ENCODE measurements around the gene CTH.
A peak's percentile ranks its signal among the peaks of the same experiment; 100 is the strongest.
"Not testable (repeated sequence)": the region's sequence is repeated elsewhere in the genome, so short reads cannot be mapped to it uniquely, and the experiment has no call there.

CTH gene

GRCh38 chr1:70449049-70449448, 38.0 kb downstream of the CTH start:
- no peak for DNase-seq (ENCODE audit: low read depth in 4 of 4, low spot score in 1 of 4)

GRCh38 chr1:70452164-70452939, 41.3 kb downstream of the CTH start:
- peak in 1 of 4 experiments; percentile 10 for DNase-seq (ENCODE audit: low read depth in 4 of 4, low spot score in 1 of 4)

DNA sequence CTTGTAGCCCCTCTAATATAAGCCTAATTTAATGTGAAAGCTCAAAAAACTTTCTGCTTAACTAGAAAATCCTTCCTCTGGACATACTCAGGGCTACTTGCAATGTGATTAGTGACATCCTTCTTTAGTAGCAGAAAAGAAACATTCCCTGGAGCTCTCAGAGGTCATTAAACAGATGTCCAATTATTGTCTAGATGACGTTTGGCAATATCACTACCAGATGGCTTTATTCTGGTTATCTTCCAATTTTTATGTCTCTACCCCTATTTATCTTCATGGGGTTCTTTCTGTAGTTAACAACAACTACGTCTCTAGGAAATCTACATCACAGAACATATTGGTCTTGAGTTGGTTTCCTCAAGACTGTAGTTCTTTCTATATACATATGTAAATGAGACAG, 44.2 kb downstream of the CTH start:
- DNase-seq (ENCODE audit: low read depth in 4 of 4, low spot score in 1 of 4) = no peak

DNA sequence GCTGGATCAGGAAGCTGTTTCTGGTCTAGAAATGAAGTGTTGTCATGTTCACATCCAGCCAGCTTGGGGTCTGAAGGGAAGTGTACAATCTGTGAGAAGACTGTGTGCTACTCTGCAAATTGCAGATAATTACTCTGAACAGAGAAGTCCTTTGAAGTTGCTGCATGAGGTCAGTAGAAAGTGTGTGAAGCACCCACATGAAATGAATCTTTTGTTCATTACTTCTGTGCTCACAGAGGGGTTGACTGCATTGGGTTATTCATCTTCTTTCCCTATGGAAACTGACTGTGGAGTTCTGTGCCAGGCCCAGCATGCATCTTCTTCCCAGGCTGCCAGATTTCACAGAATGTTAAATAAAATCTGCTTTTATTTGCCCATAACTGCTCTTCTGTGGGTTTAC, 47.1 kb downstream of the CTH start:
- no peak for DNase-seq (ENCODE audit: low read depth in 4 of 4, low spot score in 1 of 4)

- DNase-seq (ENCODE audit: low read depth in 4 of 4, low spot score in 1 of 4) = no peak
Observed at GRCh38 chr1:70459496-70460225, 48.6 kb downstream of the CTH start.

DNA sequence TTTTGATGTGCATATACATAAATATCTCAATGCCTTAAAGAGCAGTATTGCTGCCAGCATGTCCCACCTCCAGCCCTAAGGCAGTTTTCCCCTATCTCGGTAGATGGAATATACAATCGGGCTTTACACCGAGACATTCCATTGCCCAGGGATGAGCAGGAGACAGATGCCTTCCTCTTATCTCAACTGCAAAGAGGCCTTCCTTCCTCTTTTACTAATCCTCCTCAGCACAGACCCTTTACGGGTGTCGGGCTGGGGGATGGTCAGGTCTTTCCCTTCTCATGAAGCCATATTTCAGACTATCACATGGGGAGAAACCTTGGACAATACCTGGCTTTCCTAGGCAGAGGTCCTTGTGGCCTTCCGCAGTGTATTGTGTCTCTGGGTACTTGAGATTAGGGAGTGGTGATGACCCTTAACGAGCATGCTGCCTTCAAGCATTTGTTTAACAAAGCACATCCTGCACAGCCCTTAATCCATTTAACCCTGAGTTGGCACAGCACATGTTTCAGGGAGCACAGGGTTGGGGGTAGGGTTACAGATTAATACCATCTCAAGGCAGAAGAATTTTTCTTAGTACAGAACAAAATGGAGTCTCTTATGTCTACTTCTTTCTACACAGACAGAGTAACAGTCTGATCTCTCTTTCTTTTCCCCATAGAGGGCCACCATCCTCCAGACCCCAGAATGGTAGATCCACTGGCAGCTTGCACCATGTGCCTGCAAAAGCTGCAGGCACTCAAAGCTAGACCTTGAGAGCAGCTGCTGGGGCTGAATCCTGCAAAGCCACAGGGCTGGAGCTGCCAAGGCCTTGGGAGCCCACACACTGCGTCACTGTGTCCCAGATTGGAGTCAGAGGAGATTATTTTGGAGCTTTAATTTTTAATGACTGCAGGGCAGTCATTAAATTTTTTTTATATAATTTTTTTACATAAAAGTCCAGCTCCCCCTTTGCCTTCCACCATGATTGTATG, 50.0 kb downstream of the CTH start:
- DNase-seq (ENCODE audit: low read depth in 4 of 4, low spot score in 1 of 4) = not testable (repeated sequence)

- DNase-seq (ENCODE audit: low read depth in 4 of 4, low spot score in 1 of 4) = no peak
Observed at GRCh38 chr1:70462611-70463010, 51.5 kb downstream of the CTH start.

DNA sequence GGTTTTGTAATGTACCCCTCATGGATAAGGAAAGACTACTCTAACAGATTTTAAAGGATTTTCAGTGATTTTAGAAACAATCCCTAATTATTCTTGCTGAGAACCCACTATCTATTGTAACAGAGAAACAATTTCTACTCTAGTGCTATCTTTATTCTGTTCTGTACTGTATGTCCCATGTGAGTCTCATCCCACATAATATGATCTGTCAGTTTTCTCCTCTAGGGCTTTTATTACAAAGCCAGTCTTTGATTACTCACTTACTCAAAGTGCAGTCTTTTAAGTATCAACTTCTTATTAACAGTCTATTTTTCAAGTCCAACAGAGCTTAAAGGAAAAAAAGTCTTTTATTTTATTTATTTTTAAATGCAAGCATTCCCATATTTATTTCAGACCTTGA, 54.8 kb downstream of the CTH start:
- no peak for DNase-seq (ENCODE audit: low read depth in 4 of 4, low spot score in 1 of 4)

DNA sequence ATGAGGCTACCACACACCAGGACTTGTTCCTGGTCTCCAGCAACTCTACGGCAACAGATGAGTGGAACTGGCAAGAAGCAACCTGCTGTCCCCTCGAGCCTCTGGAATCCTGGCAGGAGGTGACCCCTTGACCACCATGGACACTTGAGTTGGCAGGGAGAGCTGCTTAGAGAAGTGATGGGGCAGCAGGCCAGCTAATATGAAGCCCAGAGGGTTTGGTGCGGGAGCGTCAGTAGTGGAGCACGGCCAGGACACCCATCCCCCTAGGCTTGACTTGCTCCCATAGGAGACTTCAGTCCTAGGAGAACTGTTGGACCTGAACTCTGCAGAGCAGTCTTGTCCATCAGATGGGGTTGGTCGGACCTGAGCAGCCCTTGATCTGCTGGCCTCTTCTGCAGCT, 56.5 kb downstream of the CTH start:
- no peak for DNase-seq (ENCODE audit: low read depth in 4 of 4, low spot score in 1 of 4)

DNA sequence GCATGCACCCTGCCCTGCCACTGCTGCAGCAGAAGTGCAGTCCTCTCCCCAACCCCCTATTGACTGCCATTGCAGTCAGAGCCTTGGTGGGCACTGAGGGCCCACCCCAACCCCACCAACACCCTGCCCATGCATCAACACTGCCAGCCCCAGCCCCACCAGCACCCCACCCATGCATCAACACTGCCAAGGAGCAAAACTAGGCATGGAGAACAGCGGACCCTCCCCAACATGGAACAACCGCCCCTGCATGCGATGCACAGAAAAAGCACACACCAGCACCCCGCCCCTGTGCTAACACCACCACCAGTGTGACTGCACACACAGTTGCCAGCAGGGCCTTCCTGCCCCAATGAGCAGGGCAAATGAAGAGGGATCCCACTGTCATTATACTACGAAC, 57.1 kb downstream of the CTH start:
- DNase-seq (ENCODE audit: low read depth in 4 of 4, low spot score in 1 of 4) = no peak

DNA sequence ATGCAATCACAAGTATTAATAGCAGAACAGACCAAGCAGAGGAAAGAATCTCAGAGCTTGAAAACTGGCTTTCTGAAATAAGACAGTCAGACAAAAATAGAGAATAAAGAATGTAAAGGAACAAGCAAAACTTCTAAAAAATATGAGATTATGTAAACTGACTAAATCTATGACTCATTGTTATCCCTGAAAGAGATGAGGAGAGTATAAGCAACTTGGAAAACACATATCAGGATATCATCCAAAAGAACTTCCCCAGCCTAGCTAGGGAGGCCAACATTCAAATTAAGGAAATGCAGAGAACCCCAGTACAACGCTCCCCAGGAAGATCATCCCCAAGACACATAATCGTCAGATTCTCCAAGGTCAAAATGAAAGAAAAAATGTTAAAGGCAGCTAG, 58.1 kb downstream of the CTH start:
- DNase-seq (ENCODE audit: low read depth in 4 of 4, low spot score in 1 of 4) = not testable (repeated sequence)

- DNase-seq (ENCODE audit: low read depth in 4 of 4, low spot score in 1 of 4) = no peak
Observed at GRCh38 chr1:70475023-70475422, 64.0 kb downstream of the CTH start.

DNA sequence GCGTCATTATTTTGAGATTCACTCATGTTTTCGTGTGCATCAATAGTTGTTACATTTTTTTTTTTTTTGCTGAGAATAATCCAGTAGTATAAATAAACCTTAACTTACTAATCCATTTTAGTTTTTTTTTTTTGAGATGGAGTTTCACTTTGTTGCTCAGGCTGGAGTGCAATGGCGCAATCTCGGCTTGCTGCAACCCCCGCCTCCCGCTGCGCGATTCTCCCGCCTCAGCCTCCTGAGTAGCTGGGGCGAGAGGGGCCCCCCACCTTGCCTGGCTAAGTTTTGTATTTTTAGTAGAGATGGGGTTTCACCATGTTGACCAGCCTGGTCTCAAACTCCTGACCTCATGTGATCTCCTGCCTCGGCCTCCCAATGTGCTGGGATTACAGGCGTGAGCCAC, 66.0 kb downstream of the CTH start:
- DNase-seq (ENCODE audit: low read depth in 4 of 4, low spot score in 1 of 4) = no peak

DNA sequence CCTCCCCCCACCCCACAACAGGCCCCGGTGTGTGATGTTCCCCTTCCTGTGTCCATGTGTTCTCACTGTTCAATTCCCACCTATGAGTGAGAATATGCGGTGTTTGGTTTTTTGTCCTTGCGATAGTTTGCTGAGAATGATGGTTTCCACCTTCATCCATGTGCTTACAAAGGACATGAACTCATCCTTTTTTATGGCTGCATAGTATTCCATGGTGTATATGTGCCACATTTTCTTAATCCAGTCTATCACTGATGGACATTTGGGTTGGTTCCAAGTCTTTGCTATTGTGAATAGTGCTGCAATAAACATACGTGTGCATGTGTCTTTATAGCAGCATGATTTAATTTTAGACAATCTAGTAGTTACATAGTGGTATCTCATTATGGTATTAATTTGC, 66.8 kb downstream of the CTH start:
- DNase-seq (ENCODE audit: low read depth in 4 of 4, low spot score in 1 of 4) = not testable (repeated sequence)

- DNase-seq (ENCODE audit: low read depth in 4 of 4, low spot score in 1 of 4) = no peak
Observed at GRCh38 chr1:70483342-70483741, 72.3 kb downstream of the CTH start.

DNA sequence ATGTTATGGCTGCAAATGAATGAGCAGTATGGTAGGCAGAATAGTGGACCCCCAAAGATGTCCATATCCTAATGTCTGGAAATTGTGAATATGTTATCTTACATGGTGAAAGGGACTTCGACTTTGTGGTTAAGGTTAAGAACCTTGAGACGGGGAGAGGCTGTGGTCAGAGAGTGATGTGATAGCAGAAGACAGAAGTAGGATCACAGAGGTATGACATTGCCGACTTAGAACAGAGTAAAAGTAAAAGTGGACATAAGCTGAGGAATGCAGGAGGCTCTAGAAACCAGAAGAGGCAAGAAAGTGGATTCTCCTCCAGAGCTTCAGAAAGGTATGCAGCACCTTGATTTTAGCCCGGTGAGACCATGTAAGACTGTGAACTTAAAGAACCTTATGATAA, 74.6 kb downstream of the CTH start:
- DNase-seq (ENCODE audit: low read depth in 4 of 4, low spot score in 1 of 4) = no peak

- DNase-seq (ENCODE audit: low read depth in 4 of 4, low spot score in 1 of 4) = no peak
Observed at GRCh38 chr1:70486676-70487458, 75.8 kb downstream of the CTH start.

DNA sequence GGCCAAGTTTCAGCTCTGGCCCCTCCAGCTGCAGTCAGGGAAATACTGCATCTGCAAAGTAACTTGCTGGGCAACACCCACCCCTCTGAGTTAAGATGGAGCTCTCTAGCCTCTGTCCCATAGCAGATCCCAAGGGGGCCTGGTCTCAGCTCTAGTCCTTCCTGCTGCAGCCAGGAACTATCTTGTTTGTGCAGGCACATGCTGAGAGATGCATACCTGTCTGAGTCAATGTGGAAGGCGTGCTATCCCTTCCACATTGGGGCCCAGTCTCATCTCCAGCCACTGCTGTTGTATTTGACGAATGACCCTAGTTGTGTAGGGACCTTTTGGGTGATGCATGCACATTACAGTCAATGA, 76.4 kb downstream of the CTH start:
- no peak for DNase-seq (ENCODE audit: low read depth in 4 of 4, low spot score in 1 of 4)

- no peak for DNase-seq (ENCODE audit: low read depth in 4 of 4, low spot score in 1 of 4)
Observed at GRCh38 chr1:70487910-70488665, 77.0 kb downstream of the CTH start.

All from stimulated activated CD4-positive, alpha-beta T cell treated with anti-CD3 and anti-CD28 coated beads, Interleukin-1b, Interleukin-23, amount 100 ng/mL, for 24 hours (primary cell).